ENCODE results near the gene EMSY. TPM values are rescaled to one million over a fixed set of nuclear protein-coding genes. Genes with fewer than 3 reads are reported as not detected.

EMSY gene
- total RNA-seq, 1 donor from 2014 or later: 18.7 TPM

DNA sequence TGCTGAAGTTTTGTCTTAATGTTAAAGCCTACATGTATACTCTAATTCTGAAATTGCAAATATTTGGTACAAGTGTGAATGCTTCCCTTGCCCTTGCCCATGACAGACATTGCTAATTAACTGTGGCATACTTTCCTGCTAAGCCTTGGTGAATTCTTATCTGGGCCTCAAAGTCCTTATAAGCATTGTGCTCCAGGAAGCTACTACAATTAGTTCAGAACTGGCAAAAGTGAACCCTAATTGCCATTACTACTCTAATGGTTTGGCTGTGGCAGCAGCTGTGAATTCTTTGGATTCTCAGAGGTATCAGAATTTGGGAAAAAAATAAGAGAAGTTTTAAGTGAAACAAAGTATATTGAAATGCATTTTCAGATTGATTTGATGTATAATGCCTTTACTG, 24.3 kb downstream of the EMSY start:
- no peaks in the 10 kb centered on the region for H3K27me3 ChIP-seq (ENCODE audit: low read depth)
- H3K4me1 ChIP-seq: no peaks in the 10 kb centered on the region
- no peak overlapping the region for H3K27ac ChIP-seq (replicated peaks)
- H3K36me3 ChIP-seq: peaks cover 55% of the 10 kb centered on the region
- H3K9me3 ChIP-seq (replicated peaks): no peaks in the 10 kb centered on the region
- no peak overlapping the region for H3K4me3 ChIP-seq
- no peak for DNase-seq
- no peak for TF ChIP-seq CTCF (IDR thresholded peaks at IDR 0.05; ENCODE audit: borderline replicate concordance)
- intact Hi-C loops (cut with micrococcal nuclease): no loop called here

DNA sequence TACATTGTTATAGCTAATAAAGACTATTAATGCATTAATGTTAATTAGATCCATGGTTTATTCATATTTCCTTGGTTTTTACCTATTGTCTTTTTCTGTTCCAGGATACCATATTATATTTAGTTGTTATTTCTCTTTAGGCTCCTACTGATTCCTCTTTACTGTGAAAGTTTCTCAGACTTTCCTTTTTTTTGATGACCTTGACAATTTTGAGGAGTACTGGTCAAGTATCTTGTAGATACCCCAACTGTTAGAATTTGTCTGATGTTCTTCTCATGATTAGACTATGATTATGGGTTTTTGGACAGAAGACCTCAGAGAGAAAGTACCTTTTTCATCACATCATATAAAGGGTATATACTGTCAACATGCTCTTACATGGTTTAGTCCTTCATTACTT, 26.6 kb downstream of the EMSY start:
- Histone ChIP-seq H3K9me3 (replicated peaks) (no peaks in the 10 kb centered on the region), H3K4me1 (no peaks in the 10 kb centered on the region), H3K4me3 (no peak overlapping the region), H3K36me3 (peaks cover 62% of the 10 kb centered on the region), H3K27ac (replicated peaks) (no peak overlapping the region), H3K27me3 (ENCODE audit: low read depth) (no peaks in the 10 kb centered on the region)
- intact Hi-C loops (cut with micrococcal nuclease): no loop called here
- no peak for DNase-seq
- no peak for TF ChIP-seq CTCF (IDR thresholded peaks at IDR 0.05; ENCODE audit: borderline replicate concordance)

GRCh38 chr11:76480241-76480640, 35.4 kb downstream of the EMSY start:
- Histone ChIP-seq H3K4me3 (no peak overlapping the region), H3K27ac (replicated peaks) (no peak overlapping the region), H3K4me1 (no peaks in the 10 kb centered on the region), H3K36me3 (peaks cover 51% of the 10 kb centered on the region), H3K9me3 (replicated peaks) (no peaks in the 10 kb centered on the region), H3K27me3 (ENCODE audit: low read depth) (no peaks in the 10 kb centered on the region)
- DNase-seq: no peak
- TF ChIP-seq CTCF (IDR thresholded peaks at IDR 0.05; ENCODE audit: borderline replicate concordance): no peak
- intact Hi-C loops (cut with micrococcal nuclease): no loop called here

- Histone ChIP-seq H3K4me3 (no peak overlapping the region), H3K9me3 (replicated peaks) (peaks cover 4% of the 10 kb centered on the region), H3K4me1 (no peaks in the 10 kb centered on the region), H3K27me3 (ENCODE audit: low read depth) (no peaks in the 10 kb centered on the region), H3K27ac (replicated peaks) (no peak overlapping the region), H3K36me3 (peaks cover 41% of the 10 kb centered on the region)
- no peak for TF ChIP-seq CTCF (IDR thresholded peaks at IDR 0.05; ENCODE audit: borderline replicate concordance)
- intact Hi-C loops (cut with micrococcal nuclease): no loop called here
- no peak for DNase-seq
Measured at GRCh38 chr11:76491644-76492043, 46.8 kb downstream of the EMSY start.

- no peak for DNase-seq
- peaks cover 41% of the 10 kb centered on the region for H3K36me3 ChIP-seq
- no peaks in the 10 kb centered on the region for H3K27me3 ChIP-seq (ENCODE audit: low read depth)
- H3K27ac ChIP-seq (replicated peaks): no peak overlapping the region
- intact Hi-C loops (cut with micrococcal nuclease): no loop called here
- no peak for TF ChIP-seq CTCF (IDR thresholded peaks at IDR 0.05; ENCODE audit: borderline replicate concordance)
- H3K9me3 ChIP-seq (replicated peaks): peaks cover 4% of the 10 kb centered on the region
- H3K4me3 ChIP-seq: no peak overlapping the region
- no peaks in the 10 kb centered on the region for H3K4me1 ChIP-seq
Measured at GRCh38 chr11:76493040-76493439, 48.2 kb downstream of the EMSY start.
